ENCODE results near the gene SLC38A2.

- no peak for TF ChIP-seq NANOG (IDR thresholded peaks at IDR 0.05; ENCODE audit: borderline replicate concordance)
- no peak for TF ChIP-seq CTCF (conservative IDR thresholded peaks at IDR 0.05; ENCODE audit: low read depth in 2 of 2)
- no peak for TF ChIP-seq EZH2 (IDR thresholded peaks at IDR 0.05; ENCODE audit: low read depth, unreplicated experiment)
Measured at GRCh38 chr12:46320731-46321130, 51.8 kb downstream of the SLC38A2 start.

All from GM23338 (cell line).